HG03196 (cell line): ENCODE measurements around the gene CD44.

ENCODE experiments used
- ATAC-seq: cut with Tn5 transposase; IDR thresholded peaks from one replicate; pipeline ENCODE4 v1.9.1; 2021; ENCODE audit not compliant: unreplicated experiment

The CD44 gene

DNA sequence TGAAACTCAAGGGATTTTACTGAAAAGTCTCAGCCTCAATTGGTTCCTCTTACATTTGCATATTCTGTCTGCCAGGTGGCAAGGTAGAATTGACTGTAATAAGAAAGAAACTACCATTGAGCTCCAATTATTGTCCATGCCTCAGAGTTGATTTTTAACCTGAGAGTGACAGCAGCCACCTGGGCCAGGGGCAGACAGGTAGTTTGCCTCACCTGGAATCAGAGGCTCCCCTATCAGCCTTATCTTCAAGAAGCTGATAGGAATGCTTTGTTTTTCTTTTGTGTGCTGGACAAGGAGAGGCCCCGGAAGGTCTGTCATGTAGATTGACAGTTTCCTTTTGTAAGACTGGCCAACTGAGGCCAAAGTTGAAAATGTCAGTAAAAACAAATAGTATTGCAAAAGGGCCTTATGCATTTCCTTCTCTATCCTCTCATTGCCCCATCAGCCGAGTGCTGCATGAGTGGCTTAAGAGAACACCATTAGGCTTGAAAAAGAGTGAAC lies 34.1 kb downstream of the CD44 start:
- no peak for ATAC-seq

DNA sequence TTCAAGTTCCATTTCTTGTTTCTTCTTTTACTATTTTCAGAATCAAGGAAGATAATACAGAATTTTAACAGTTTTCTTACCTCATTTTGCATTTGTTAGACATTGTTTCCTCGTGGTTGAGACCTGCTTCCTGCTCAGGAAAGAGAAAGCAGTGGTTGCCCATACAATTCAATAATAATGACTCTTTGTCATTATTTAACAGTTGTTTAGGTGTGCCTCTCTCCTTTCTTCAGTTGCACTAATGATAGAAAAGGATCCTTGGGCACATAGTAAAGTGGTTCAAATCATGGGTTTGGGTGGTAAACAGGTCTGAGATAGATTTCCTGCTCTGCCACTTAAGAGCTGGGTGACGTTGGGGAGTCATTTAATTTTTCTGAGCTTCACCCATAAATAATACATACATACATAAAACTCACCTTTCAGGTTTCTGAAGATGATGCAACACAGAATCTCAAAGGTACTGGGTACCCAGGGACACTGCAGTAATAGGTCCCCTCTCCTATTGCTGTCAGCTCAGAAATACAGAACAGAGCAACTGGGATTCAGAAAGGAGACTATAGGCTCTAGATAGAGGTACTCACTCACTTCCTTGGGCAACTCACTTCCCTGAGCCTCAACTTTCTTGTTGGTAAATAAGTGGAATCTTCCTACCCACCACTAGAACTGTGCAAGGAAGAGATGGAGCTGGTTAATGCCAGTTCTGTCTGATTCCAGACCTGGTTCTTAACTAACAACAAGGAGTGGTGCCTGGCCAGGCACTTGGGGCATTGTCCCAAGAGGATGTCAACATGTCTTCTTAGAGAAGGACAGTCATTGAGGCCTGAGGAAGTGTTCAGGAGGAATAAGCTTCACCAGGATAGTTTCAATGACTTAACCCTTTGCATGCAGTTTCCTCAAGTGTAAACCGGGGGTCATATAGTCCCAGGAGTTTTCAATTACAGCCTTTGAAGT lies 34.9 kb downstream of the CD44 start:
- ATAC-seq, result no peak

DNA sequence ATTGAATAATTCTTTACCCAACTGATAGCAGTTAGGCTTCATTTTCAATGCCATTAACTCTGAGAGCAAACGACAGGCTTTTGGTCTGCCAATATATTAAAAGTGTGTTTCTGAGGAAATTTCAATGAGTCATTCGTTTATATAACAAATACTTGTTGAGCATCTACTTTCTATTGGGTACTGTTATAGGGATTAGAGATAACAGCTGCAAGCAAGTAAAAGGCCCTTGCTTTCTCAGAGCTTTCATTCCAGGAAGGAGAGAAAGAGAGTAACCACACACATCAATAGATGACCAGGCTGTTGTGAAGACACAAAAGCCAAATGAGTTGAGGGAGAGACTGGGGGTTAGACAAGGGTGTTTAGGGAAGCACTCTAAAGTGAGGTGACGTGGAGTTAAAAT lies 35.7 kb downstream of the CD44 start:
- no peak for ATAC-seq

DNA sequence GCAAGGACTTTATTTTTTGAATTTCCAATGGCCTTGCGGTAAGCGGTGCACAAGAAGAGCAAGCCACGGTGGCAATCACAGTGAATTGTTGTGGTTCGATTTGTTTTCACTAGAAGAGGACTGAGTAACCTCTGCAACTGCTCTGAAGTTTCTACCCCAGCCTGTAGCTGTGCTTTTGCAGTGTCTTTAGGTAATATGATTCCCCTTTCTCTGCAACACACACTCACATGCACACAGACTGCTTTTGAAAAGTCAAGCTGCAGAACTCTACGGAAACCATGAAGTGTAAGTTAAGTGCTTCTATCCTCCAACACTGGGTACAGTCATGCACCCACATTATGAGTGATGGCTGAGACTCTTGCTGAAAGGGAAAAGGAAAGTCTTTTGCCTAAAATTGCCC lies 38.4 kb downstream of the CD44 start:
- ATAC-seq, result no peak

DNA sequence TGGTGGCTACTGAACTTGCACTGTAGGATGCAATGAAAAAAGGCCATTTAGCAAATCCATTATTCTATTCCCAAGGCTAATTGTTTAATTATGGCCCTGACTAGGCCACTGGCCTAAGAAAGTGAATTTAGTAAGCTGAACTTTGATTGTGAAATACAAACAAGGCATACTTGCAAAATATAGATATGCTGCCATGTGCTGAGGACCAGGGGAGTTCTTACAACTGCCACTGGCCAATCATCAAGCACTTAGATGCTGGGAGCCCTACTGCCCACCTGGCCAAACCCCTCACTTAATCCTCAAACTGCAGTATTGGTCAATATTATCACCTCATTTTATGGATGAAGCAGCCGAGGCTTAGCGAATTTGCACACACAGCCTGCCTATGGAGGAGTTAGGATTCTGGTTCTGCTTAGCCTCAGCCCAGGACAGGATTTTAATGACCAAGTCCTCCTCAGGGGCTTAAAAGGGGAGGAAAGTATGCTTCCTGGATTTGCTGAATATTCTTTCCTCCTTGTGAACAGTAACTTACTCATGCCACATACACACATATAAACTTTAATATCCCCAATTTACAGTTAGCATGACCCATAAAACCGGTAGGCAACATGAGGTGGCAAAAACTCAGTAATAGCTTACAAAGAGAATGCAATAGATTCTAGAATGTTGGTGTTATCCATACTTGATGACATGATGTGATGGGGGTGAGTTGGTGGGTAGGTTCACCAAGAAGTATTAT lies 39.3 kb downstream of the CD44 start:
- no peak for ATAC-seq

DNA sequence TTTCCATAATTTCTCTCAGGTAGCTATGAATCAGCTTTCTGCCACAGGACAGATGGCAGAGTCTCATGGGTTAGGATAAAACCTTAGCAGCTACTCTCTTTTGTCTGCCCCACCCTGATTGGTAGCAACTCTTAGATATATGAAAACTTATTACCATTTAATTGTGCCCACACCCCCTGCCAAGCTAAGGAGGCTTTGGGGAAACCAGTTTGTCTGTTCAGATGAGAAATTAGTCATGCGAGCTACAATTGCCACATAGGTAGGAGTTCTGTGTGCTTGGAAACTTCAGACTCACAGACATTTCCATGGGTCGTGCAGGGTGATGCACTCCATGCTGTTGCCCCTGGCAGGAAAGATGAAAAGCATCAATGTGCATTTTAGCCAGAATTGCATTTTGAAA lies 39.9 kb downstream of the CD44 start:
- ATAC-seq, result no peak

DNA sequence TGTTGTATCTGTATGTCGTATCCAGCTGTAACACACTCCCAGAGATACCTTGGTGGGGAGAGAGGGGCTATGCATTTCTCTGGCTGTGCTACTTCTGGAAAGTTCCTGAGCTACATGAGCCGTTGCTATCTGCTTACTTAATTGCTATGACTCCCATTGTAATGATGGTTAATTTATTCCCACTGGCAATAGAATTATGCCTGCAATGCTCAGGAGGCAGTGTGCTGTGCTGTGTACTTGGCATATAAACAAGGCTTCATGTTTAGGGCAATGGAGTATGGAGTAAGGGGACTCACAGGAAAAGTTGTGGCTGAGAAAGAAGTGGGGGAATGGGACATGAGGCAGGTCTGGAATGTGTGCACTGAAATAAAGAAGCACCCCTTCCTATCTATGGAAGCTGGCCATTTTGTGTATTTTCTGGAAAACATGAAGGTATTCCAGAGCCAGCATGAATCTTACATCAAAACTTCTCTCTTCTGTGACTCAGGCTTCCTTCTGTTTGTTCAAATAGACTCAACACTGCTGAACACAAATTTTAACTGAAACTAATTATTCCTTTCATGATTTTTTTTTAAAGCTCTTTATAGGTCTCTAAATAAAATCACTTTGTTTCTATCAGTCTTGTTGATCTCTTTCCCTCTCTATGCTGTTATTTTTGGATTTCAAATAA lies 40.6 kb downstream of the CD44 start:
- ATAC-seq, result no peak

DNA sequence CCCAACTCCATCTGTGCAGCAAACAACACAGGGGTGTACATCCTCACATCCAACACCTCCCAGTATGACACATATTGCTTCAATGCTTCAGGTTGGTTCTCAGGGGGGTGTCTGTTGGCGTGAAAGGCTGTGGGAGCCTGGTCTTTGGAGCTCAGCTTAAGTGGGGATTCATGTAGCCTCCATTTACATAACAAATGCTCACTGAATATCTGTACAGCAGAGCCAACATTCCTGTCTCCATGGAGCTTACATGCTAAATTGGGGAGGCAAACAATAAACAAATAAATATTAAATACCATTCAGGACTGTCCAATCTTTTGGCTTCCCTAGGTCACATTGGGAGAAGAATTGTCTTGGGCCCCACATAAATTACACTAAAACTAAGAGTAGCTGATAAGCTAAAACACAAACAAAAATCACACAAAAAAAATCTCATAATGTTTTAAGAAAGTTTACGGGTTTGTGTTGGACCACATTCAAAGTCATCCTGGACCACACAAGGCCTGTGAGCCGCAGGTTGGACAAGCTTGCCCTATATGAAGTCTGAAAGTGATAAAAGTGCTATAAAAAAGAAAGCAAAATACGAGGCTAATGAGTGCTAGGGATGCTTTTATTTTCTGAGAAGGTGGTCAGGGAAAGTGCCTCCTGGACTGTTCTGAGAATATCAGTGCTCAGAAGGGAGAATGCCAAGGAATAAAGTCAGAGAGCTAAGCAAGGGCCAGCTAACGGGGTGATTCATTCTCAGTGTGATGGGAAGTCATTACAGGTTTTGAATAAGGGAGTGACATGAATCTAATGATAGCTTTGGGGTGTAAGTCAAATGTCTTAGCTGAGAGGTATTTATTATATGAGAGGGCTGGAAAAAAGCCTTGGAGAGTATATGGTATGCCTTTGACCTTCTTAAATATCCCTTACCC lies 41.6 kb downstream of the CD44 start:
- ATAC-seq, result no peak

DNA sequence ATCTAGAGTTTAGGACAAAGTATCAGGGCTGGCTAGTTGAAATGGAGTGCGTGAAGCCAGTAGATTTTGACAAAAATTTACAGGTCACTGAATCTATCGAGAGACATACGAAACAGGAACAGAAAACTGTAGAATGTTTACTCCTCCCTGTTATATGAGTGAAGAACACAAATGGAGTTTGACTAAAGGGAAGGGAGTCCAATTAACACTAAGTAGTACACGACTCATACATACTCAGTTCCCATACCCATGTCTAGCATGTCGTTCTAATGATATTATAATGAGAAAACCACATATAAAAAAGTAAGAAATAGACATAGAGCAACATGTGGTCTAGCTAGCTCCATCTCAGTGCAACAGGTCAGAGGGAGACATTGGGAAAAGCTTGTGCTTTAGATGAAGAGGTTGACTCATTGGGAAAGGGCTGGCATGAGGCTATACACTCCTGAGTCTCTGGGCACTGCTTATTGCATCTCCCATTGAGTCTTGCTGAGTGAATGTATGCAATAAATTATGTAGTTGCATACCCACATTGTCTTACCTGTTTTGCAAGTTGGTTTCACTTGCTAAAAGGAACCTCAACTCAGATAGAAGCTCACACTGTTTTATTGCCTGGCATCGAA lies 43.5 kb downstream of the CD44 start:
- peak; percentile 45 for ATAC-seq

DNA sequence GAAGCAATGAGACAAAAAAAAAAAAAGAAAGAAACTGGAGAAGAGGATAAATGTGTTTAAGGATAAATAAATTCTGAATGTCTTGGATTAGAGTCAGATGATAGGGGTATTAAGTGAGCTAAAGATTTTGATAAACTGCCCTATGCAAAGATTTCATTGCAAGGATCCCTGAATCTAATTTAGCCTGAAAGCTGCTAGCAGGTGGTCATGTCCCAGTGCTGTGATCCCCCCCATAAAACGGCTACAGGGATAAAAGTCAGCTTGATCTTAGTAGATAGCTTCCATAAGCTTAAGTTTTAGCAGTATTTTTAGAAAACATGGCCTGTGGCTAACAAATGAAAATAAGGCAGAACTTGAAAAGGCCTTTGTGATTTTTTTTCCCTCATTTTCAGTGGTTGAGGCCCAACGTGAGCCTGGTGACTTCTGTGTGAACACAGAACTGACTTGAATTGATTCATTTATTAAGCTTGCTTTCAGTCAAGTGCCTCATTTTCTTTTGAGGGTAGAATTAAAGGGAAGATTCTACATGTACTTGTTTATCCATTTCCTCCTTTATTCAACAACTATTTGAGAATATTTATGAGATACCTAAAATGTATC lies 44.5 kb downstream of the CD44 start:
- no peak for ATAC-seq

DNA sequence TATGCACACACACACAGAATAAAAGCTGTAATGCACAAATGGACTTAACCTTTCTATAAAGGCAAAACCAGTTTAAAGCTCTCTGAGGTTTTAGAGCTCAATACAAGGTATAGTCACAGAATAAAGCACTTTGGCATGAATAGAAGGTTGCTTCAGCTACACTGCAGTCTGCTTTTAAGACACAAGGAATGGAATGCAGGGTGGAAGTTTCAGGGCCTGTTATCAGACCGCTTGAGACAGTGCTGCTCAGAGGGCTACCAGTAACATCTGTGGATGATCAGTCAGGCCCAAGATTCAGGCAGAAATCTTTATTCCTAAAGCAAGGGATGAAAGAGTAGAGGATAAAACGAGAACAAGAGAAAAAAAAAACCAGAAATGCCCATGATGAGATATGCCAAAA lies 46.7 kb downstream of the CD44 start:
- ATAC-seq, result no peak

DNA sequence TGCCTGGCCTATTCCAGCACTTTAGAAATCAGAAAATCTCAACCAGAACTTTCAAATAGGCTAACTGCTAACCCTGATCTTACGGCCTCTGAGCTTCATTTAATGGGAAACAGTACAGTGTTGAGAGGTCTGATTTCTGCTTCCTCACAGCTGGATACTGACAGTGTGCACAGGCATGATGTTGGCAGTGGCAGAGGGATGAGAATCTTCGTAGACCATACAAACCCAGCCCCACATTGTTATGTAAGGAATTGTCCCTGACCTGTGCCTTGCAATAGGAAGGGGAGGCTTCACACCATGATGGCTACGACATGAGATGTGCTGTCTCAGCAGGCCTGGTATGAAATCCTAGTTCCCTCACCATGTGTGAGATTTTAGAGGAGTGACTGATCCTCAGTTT lies 49.0 kb downstream of the CD44 start:
- ATAC-seq, result no peak

DNA sequence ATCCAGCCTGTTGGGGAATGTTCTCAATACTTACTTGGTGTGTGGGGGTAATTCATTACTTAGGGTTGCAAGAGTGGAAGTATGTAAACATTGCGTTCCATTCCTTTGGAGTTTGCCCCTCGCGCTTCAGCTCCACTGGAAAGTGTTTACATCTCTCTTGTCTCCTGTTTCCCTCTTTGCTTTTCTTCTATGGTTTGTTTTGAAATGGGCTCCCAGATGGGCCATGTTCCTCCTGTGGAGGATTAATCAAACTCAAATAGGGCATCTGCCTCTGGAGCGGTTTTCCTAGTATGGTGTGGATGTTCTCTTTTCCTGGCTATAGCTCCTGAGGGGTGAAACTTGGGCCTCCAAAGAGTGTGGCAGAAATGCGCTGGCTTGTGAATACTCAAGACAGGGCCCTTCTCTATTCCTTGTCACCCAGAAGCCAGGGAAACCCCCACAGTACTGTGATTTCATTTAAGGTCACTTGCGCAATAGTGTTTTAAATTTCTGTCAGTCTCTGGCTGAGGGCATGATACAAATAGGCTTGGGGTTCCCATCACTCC lies 51.9 kb downstream of the CD44 start:
- ATAC-seq, result no peak

DNA sequence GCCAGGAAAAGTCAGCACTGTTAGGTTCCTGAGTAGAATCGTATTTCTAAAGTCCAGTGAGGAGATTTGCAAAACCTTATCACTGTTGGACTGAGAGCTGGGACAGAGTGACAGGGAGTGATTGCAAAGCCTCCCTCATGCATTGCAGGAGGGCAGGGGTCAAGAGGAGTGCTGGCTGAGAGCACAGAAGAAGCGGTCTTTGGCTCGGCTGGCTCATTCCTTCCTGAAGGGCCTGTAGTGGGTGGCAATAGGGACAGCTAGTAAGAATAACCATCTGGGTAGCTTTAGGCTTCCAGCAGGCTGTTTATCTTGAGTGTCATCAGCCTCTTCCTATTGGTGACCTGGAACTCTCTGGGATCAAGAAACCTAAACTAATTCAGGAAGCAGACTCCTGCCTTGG lies 53.4 kb downstream of the CD44 start:
- no peak for ATAC-seq

DNA sequence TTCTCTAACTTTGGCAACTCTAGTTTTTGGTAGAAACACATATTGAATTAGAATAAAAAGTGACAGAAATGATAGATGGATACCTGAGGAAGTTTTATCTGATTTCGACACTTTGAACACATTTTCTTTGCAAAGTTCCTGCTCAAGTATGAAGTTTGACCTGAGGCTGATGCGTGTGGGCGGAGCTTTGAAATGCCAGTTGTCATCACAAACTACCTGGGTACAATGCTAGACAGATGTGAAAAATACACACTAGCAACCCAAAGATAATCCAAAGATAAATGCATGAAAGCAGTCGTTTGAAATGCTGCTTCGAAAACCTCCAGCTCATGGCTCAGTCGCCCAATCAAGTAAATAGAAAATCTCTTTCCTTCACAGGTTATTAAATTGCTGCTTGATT lies 54.8 kb downstream of the CD44 start:
- no peak for ATAC-seq

DNA sequence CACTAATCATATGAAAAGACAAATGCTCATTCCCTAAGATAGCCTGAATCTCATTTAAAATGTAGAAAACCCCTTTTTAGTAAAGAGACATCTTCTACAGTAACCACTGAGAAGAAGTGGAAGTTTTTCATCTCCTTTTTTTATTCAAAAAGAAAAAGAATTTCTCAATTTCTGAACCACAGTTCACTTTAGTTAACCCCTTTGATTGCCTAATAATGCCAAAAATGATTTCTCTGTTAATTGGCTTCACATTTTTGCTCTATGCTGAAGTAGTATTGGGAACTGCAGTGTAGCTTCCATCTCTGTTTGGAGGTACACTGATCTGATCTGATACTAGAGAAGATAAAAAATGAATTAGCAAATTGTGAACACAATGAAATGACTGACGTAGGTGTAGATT lies 58.3 kb downstream of the CD44 start:
- ATAC-seq, result no peak

DNA sequence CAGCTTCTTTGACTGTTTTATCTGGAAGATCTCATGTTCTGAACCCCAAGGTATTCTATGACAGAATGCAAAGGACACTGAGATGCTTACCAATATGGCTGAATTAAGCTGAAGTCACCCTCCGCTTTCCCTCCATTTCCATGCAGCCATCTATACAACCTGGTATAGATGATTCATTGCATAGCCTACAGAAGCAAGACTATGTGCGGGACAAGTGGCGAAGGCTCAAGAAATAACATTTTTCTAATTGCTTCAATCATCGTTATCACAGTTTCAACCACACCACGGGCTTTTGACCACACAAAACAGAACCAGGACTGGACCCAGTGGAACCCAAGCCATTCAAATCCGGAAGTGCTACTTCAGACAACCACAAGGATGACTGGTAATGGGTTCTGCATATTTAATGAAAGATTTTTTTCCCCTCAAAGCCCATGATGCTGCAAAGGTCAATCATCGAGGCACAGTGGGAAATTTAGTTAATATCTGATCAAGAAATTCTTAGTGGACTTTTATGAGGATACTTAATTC lies 61.9 kb downstream of the CD44 start:
- no peak for ATAC-seq

DNA sequence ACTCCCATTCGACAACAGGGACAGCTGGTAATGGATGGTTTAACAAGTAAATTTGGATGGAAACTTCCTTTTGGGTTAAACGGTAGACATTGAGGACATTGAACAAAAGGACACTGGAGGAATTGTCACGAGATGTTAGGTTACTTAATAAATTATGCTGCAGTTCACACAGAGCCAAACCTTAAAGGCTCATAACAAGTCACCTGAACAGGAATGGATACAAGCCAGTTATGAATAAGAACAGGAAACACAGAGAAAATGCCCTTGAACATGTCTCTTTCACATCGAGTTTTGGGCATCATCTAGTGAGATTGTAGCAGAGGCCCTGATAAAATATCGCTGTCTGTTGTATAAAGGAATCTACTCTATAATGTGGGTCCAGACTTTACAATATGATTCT lies 65.6 kb downstream of the CD44 start:
- ATAC-seq, result no peak

DNA sequence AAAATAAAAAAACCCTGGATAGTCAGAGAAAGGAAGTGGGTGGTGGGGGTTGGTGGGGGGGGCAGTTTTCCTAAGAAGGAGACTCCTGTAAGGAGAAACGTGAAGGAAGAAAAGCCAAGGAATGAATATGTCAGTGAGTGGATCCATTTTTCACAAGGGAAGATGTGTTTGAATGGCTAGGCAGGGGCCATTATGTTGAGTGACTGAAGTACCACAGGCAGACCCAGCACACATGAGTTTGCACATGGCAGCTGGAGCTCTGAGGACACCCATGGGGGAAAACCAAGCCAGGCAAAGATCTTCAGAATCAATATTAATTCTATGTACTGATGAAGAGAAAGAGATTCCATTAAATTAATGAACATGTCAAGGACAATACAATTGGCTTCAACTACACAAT lies 67.6 kb downstream of the CD44 start:
- no peak for ATAC-seq
